Stimulated activated CD8-positive, alpha-beta memory T cell treated with anti-CD3 and anti-CD28 coated beads, Interleukin-7, amount 100 ng/mL, for 1 hour (primary cell): ENCODE data around the gene FAM184B.

Source experiments
- DNase-seq, 2 donors: peaks; one replicate each; pipeline ENCODE4 v3.0.0-alpha.2; 2020; ENCODE audit warnings: low read depth in 2 of 2

Gene FAM184B

DNA sequence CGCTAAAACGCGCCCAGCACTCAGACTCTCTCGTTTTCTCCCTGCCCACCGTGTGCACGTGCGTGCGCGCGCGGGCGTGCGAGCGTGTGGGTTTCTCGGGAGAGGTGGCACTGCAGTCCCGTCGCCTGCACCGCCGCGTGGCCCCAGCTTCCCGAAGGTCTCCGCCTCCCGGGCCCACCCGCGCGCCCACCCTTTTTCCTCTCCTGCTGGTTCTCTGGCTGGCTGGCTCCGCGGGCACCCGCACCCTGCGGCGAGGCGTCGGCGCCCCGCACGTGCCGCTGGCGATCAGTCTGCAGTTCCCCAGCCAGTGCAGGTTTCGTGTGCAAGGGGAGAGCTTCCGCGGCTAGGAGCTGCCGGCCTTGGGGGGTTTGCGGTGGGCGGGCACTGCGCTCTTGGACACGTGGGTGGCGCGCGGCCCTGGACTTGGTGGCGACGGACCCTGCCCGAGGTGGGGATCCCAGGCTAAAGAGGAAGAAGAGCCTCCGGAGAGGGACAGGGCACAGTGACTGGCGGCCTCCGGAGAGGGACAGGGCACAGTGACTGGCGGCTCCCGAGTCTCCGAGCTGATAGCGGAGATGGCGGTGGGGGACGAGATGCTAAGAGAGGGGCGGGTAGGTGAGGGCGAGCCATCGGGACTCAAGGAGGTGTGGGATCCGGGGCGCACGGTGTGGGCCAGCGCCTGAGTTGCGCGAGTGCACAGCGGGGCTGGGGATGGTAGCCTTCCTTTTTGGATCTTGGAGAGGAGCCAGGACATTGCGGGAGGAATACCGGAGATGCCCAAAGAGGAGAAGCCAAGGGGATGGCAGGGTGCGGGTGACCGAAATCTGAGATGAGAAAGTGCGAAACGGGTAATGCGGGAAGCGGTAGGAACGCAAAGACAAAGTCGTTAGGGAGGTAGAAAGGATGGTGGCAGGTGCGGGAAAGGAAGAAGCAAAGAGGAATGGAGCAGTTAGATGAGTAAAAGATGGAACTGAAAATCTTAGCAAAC is at the start of gene FAM184B:
Gene FAM184B, minus strand, starts transcription at position 322 of the 988 bp plus-strand sequence. CDS start 322 bp downstream, outside the sequence.
- no peak for DNase-seq

DNA sequence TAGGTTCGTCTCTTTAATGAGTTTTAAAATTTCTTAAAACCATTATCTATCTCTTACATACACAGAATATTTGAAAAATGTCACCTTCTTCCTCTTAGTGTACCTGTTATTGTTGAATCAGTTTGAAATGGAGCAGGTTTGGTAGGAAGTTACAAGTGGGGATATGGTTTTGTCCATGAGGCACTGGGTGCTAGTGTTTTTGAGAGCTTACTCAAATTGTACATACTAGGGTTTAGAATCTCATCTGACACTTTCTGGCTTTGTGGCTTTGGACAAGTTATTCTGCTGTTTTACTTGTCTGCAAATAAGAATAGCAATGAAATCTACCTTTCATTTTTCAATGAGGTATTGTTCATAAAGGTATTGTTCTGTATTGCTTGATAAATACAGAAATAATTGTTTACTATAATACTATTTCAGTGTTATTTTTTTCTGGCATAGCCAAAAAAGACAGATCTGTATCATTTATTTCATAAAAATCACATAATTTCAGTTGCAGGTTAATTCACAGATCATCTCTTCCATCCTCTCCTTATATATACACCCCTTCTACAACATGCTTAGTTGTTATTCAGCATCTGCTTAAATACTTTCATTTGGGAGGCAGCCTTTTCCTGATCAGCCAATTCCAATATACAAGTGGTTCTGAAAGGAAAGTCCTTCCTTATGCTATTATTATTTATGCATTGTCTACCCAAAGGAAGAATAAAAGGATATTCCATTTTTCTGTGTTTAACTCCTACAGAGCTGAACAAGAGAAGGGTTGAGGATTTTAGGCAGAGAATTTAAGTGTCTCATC is 42.6 kb upstream of the FAM184B start:
- no peak for DNase-seq

DNA sequence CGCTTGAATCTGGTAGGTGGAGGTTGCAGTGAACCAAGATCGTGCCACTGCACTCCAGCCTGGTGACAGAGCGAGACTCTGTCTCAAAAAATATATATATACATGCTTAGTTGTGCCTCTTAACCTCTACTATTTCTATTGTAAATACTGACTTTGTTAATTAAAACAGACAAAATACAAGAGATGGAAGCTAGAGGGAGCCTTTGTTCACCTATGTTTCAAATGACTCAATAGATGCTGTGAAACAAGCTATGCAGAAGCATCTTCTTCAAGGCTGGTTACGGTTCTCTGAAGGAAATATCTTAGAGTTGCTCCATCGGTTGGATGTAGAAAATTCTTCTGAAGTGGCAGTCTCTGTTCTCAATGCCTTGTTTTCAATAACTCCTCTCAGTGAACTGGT is 35.6 kb upstream of the FAM184B start:
- no peak for DNase-seq

DNA sequence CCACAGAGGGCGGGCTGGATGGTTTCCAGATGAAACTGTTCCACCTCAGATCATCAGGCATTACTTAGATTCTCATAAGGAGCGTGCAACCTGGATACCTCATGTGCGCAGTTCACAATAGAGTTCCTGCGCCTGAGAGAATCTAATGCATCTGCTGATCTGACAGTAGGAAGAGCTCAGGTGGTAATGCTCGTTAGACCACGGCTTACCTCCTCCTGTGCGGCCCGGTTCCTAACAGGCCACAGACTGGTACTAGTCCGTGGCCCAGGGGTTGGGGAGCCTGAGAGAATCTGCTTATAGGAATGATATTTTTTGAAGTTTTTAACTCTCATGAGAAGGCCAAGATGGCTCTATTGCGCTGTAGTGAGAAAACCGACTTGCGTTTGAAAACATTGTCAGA is 34.7 kb upstream of the FAM184B start:
- no peak for DNase-seq

DNA sequence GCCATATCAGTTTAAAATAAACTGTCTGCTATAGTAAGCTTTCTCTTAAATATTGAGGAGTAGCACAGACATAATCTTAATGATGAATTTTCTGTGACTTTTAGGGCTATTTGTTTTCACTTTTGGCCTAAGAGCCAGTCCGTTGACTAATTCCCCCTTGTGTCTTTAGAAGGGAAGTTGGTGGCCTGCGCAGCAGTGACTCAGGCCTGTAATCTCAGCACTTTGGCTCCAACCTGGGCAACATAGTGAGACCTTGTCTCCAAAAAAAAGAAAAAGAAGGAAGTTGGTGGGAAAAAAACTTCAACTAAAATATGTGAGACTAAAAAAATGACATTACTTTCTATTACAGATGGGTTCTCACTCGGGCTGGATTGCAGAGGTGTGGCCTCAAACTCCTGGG is 32.7 kb upstream of the FAM184B start:
- DNase-seq, result no peak

DNA sequence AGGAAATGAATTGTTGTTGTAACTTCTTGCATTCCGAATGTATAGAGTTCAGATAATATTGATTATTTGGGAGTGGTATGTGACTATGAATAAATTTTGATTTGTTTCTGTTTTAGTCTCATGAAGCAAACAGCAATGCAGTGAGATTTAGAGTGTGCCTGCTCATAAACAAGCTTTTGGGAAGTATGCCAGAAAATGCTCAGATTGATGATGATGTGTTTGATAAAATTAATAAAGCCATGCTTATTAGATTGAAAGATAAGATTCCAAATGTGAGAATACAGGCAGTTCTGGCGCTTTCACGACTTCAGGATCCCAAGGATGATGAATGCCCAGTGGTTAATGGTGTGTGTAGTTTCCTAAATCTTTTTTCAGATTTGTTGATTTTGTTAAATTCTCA is 31.4 kb upstream of the FAM184B start:
- DNase-seq, result no peak

DNA sequence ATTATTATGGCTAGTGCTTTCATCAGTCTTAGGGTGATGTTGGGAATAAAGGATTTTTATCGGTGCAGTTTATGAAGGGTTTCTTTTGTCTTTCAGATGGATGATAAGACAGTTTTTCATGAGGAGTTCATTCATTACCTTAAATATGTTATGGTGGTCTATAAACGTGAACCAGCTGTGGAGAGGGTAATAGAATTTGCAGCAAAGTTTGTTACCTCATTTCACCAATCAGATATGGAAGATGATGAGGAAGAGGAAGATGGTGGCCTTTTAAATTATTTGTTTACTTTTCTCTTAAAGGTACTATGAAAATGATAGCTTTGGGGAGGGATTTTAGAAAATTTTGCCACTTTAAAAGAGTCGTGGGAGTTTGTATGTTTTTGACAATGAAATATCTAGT is 30.7 kb upstream of the FAM184B start:
- DNase-seq, result no peak

DNA sequence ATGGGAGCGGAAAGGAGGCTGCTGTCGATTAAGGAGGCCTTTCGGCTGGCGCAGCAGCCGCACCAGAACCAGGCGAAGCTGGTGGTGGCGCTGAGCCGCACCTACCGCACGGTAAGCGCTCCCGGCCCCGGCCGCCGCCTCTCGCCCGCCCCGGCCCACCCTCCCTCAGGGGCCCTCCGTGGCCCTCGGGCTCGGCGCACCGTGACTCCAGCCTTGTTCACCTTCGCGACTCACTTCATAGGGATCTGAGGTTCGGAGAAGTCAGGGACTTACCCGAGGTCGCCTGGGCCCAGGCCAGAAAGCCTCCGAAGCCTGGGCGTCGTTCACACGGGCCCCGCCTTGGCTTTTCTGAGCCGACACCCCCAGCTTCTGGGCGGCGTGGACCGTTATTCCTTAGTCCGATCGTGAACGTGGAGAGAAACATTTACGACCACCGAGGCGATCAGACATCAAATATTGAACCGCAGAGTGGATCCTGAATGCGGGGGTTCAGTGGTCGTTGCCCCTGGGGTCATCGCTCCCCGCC is 29.7 kb upstream of the FAM184B start:
- DNase-seq, result no peak

DNA sequence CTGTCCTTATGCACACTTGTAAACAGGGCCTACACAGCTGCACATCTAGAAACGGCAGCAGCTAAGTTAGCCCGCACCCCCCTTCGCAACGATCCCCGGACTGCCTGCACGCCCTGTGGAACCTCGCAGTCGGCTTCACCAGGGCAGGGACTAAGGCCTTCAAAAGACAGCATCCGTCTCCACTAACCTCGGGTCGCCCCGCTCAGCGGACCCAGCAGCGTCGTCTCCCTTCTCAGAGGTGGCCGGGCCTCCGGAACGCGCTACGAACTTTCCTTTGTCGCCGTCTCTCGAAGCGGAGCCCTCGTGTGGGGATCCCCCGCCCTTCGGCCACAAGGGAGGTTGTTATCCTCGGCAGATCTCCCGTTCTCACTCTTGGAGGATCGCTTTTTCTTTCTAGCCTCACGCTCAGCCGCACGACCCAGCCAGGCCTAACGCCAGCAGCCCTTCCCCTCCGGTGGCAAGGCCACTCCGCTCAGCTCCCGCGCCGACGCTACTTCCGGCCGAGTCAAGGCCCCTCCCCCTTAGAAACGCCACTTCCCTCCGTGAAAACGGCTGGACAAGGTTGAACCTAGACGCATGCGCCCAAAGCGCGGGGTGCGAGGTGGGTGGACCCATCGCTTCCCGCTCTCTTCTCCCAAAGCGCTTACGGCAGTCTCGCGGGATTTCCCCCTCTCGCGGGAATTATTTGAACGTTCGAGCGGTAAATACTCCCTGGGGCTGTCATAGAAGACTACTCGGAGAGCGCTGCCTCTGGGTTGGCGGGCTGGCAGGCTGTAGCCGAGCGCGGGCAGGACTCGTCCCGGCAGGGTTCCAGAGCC is 29.0 kb upstream of the FAM184B start, which contains the start of the genes DCAF16 and NCAPG:
Gene DCAF16, minus strand, starts transcription at position 498 of the 818 bp plus-strand sequence. CDS start 6,616 bp downstream, outside the sequence.
Gene NCAPG, plus strand, starts transcription at position 720 of the 818 bp plus-strand sequence. CDS start 99 bp downstream, outside the sequence.
- peak; percentile 98 to 99 for DNase-seq

DNA sequence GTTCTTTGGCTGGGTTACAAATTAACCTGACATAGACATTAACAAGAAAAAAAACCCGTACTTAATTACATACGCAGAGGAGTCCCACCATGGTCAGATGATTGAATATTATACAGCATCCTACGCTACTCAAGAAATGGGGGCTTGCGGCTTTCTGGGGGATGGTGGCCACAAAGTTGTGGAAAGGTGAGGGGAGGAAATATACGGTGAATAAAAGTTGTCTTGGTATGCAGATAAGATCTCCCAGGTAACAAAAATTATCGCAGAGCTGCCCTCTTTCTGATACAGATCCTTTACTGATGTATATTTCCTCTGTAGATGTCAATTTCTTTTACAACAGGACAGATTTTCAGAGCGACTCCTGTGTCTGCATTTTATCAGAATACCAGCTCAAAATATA is 28.2 kb upstream of the FAM184B start:
- DNase-seq, result no peak

DNA sequence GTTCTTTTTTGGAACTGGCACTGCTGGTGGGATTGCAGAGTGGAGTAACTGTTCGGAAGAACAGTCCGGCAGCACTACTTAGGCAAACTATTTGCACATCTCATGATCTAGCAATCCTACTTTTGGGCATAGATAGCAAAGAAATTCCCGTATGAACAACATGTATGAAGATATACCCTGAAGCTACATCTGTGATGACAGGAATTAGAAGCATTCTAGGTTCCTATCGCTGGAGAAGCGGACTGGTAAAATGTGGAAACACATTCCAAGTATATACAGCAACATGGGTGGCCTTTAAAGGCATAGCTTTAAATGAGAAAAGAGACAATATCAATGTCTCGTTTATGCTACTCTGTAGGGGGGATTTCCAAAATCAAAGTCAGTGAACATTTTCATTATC is 26.0 kb upstream of the FAM184B start:
- DNase-seq, result no peak

DNA sequence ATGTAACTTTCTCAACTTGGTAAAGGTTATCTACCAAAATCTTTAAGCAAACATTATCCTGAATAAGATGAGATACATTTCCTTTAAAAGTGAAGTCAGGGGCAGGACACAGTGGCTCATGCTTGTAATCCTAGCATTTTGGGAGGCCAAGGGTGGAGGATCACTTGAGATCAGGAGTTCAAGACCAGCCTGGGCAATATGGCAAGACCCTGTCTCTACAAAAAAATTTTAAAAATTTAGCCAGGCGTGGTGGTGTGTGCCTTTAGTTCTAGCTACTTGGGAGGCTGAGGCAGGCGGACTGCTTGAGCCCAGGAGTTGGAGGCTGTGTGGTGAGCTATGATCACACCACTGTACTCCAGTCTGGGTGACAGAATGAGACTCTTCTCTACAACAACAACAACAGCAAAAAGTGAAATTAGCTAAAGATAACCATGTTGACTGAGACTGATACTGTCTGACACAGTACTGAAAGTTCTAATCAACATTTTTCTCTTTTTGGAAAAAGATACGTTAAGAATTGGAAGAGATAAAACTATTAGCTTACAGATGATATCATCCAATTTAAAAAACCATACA is 24.2 kb upstream of the FAM184B start:
- DNase-seq, result no peak

DNA sequence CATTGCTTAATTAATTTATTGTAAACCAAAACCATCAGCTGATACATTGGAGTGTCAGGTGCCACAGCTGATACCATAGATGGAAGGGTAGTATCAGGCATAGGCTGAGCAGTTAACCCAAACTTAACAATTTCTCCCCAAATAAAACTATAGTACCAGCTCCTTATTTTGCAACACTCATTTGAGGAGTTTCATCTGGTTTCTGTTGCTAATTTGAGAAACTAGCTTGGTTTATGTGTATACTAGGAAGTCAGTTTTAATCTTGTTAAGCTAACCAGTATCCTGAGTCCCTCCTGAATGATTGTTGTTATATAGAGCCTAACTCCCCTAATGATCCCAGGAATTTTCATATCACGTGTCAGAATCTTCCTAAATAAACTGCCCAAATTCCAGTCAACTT is 16.4 kb upstream of the FAM184B start:
- DNase-seq, result no peak

DNA sequence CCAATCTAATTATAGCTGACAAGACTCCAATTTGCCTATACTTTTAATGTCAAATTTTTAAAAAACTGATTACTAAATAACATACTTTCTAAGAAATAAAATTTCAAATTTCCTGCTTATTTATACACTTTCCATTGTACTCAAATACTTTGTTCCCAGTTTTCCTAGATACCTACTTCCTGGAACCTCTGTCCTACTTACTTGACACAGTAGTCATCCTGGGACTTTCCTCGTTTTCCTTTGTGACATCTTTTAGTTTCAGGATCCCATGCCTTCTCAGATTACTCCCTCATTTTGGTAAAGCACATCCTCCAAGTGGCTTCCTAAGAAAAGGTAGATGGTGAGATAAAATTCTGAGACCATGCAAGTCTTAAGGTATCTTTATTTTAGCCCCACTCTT is 13.3 kb upstream of the FAM184B start:
- no peak for DNase-seq

DNA sequence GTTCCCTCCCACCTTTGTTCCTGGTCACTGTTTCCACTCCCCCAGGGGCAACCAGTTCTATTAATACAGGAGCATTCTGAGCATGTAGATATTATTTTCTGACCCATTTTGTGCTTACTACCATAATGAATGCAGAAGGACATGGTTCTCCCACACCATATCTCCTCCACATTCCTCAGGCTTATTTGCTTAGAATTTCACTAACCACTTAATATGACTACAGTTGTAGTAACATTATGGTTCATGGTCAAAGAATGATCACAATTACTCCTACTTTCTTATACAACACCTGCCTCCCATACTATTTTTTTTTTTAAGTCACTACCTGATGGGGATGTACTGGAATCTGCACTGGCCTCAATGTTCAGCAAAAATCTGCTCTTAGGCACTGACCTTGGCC is 7.5 kb upstream of the FAM184B start:
- no peak for DNase-seq

DNA sequence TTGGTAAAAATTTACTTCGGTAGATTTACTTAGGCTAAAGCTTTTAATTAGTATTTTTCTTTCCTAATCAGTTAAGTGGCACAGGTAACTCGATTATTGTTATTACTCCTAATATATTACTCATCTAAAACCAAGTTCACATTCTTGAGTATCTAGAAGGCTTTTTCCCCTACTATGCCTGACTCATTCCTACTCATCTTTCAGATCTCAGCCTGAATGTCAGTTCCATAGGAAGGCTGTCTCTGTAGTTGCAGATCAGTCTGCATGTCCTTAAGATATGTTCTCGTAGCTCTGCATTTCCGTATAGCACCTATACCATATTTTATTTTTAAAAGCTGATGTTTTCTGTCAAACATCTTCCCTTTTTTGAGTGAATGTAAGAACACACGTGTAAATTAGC is 5.9 kb upstream of the FAM184B start:
- no peak for DNase-seq

DNA sequence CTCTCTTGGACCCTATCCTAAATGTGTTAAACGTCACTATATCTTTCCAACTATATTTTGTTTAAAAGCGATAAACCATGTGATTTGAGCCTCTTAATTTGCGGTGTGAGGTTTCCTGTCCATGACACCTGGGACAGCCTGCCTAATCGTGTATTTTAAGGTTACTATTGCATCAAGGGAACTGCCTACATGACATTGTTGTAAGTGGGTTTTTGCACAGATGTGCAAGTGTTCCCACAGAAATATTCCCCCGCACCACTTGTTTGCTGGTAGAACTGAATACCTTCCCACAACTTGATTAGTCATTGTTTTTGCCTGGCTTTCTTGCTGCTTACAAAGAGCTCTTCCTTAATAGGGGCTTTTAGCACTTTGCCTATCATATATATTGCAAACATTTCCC is 5.1 kb upstream of the FAM184B start:
- DNase-seq, result no peak

DNA sequence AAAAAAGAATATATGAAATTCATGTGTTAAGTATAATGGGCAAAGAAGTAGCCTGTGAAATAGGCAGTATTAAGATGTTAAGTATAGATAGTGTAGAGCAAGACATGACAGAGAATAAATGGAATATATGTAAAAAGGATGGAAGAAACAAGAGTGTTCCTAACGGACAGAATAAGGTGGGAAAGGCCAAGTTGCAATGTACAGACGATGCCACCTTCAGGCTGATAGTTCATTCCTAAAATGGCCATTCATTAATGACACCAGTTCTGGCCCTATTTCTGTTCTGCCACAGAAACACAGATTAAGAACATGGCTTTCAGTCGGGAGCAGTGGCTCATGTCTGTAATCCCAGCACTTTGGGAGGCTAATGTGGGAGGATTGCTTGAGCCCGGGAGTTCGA is 4.4 kb upstream of the FAM184B start:
- DNase-seq, result no peak

DNA sequence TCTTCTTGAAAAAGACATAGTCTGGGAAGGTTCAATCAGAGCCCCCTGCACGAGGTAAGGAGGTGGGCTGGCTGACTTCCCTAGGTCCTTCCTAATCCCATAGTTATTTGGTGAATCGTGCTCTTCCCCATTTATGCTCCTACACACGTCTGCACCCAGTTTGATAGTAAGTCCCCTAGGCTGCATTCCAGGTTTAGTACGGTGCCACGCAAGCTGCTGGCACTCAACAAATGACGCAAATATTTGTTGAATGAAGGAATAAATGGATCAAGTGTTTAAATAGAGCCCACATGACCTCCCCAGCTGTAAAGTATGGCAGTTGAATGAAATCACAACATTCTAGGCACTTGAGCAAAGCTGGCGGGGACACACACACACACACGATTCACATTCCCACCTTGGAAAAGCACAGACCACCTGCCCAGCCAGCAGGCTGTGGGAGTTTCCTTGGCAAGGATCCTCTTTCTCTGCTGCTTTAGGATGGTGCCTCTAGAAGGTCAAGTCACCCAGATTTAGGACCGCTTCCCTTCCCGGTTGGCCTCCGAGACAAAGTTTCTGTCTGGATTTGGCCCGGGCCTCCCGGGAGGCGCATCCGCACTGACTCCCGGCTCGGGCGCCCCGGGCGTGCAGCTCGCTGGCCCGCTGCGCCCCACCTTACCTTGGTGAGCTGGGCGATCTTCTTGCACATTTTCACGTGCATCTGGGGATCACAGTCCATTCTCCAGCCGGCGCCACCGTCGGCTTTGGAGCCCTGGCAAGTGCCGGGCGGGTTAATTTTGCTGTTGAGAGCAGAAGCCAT is 721 bp downstream of the FAM184B start:
- no peak for DNase-seq

DNA sequence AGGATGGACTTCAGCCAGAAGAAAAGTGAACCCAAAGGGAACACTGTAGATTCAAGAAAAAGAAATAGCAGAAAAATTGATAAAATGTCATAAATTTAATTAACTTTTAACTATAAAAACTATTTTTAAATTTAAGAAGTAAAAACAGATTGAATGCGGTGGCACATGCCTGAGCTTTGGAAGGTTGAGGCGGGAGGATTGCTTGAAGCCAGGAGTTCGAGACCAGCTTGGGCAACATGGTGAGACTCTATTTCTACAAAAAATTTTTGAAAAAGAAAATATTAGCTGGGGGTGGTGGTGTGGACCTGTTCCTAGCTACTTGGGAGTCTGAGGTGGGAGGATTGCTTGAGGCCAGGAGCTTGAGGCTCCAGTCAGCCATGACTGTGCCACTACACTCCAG is 3.0 kb downstream of the FAM184B start:
- no peak for DNase-seq
